Activated T-cell treated with anti-CD3 and anti-CD28 coated beads, Interleukin-2, amount 50 U/mL, for 24 hours (primary cell): ENCODE results near the gene FASTKD1.
A peak's percentile ranks its signal among the peaks of the same experiment; 100 is the strongest.
"Not testable (repeated sequence)": the region's sequence is repeated elsewhere in the genome, so short reads cannot be mapped to it uniquely, and the experiment has no call there.

Source experiments
- DNase-seq: peaks from one replicate; pipeline ENCODE4 v3.0.0-alpha.2; 2020
- H3K27ac Mint-ChIP-seq: 2 replicates; pipeline ENCODE4 v1.8.0; 2020; ENCODE audit warnings: mild to moderate bottlenecking, mixed read lengths
- H3K27me3 Mint-ChIP-seq: 2 replicates; pipeline ENCODE4 v1.8.0; 2020; ENCODE audit warnings: mixed read lengths
- H3K36me3 Mint-ChIP-seq: 2 replicates; pipeline ENCODE4 v1.8.0; 2020; ENCODE audit warnings: low read depth, mixed read lengths
- H3K4me1 Mint-ChIP-seq: 2 replicates; pipeline ENCODE4 v1.8.0; 2020; ENCODE audit warnings: low read depth, mixed read lengths
- H3K4me3 Mint-ChIP-seq: 2 replicates; pipeline ENCODE4 v1.8.0; 2020; ENCODE audit warnings: mild to moderate bottlenecking, moderate library complexity, mixed read lengths
- H3K9me3 Mint-ChIP-seq: 2 replicates; pipeline ENCODE4 v1.8.0; 2020; ENCODE audit warnings: mixed read lengths

Gene FASTKD1

GRCh38 chr2:169583518-169583917, 9.9 kb upstream of the FASTKD1 start:
- H3K9me3 Mint-ChIP-seq, result peaks cover 10% of the 10 kb centered on the region
- no peak for DNase-seq
- H3K36me3 Mint-ChIP-seq, result peaks cover 42% of the 10 kb centered on the region
- no peaks in the 10 kb centered on the region for H3K27me3 Mint-ChIP-seq
- peak overlapping the region; percentile 100 for H3K4me3 Mint-ChIP-seq
- H3K4me1 Mint-ChIP-seq, result peaks cover 28% of the 10 kb centered on the region
- H3K27ac Mint-ChIP-seq, result no peak overlapping the region

- peaks cover 39% of the 10 kb centered on the region for H3K36me3 Mint-ChIP-seq
- H3K9me3 Mint-ChIP-seq, result peaks cover 10% of the 10 kb centered on the region
- H3K4me3 Mint-ChIP-seq, DNase-seq, H3K27me3 Mint-ChIP-seq, H3K27ac Mint-ChIP-seq: not testable (repeated sequence)
- H3K4me1 Mint-ChIP-seq, result peaks cover 26% of the 10 kb centered on the region
Observed at GRCh38 chr2:169582552-169583266, 9.0 kb upstream of the FASTKD1 start.

- H3K9me3 Mint-ChIP-seq, result peaks cover 9% of the 10 kb centered on the region
Observed at GRCh38 chr2:169579044-169579443, 5.4 kb upstream of the FASTKD1 start.

GRCh38 chr2:169575264-169575663, 1.6 kb upstream of the FASTKD1 start:
- H3K27me3 Mint-ChIP-seq, H3K4me3 Mint-ChIP-seq, H3K9me3 Mint-ChIP-seq, DNase-seq, H3K27ac Mint-ChIP-seq: not testable (repeated sequence)
- H3K36me3 Mint-ChIP-seq, result peaks cover 22% of the 10 kb centered on the region
- H3K4me1 Mint-ChIP-seq, result peaks cover 22% of the 10 kb centered on the region

More at GRCh38 chr2:169579044-169579443, 5.4 kb upstream of the FASTKD1 start:
- Mint-ChIP-seq H3K36me3 (peaks cover 8% of the 10 kb centered on the region), H3K27ac (no peak overlapping the region), H3K4me3 (no peak overlapping the region), H3K27me3 (peaks cover 3% of the 10 kb centered on the region), H3K4me1 (peaks cover 6% of the 10 kb centered on the region)
- DNase-seq, result no peak

- not testable (repeated sequence) for H3K27me3 Mint-ChIP-seq, H3K27ac Mint-ChIP-seq, DNase-seq, H3K9me3 Mint-ChIP-seq, H3K4me3 Mint-ChIP-seq
- H3K36me3 Mint-ChIP-seq, result peaks cover 28% of the 10 kb centered on the region
- H3K4me1 Mint-ChIP-seq, result peaks cover 27% of the 10 kb centered on the region
Observed at GRCh38 chr2:169574539-169574938, 874 bp upstream of the FASTKD1 start.

- Mint-ChIP-seq H3K27ac (peak overlapping the region; percentile 97), H3K36me3 (peaks cover 33% of the 10 kb centered on the region), H3K4me1 (peaks cover 31% of the 10 kb centered on the region), H3K9me3 (no peaks in the 10 kb centered on the region), H3K4me3 (peak overlapping the region; percentile 99), H3K27me3 (peaks cover 3% of the 10 kb centered on the region)
- DNase-seq, result no peak
Observed at GRCh38 chr2:169573974-169574299, 272 bp upstream of the FASTKD1 start.

GRCh38 chr2:169572821-169573159, 875 bp downstream of the FASTKD1 start:
- peak overlapping the region; percentile 97 for H3K27ac Mint-ChIP-seq
- H3K9me3 Mint-ChIP-seq, result no peaks in the 10 kb centered on the region
- H3K4me3 Mint-ChIP-seq, result peak overlapping the region; percentile 99
- peaks cover 41% of the 10 kb centered on the region for H3K36me3 Mint-ChIP-seq
- peaks cover 31% of the 10 kb centered on the region for H3K4me1 Mint-ChIP-seq
- H3K27me3 Mint-ChIP-seq, result peaks cover 3% of the 10 kb centered on the region
- no peak for DNase-seq

GRCh38 chr2:169572189-169572588, 1.5 kb downstream of the FASTKD1 start:
- Mint-ChIP-seq H3K36me3 (peaks cover 45% of the 10 kb centered on the region), H3K4me3 (peak overlapping the region; percentile 36)

GRCh38 chr2:169571571-169571970, 2.1 kb downstream of the FASTKD1 start:
- H3K9me3 Mint-ChIP-seq, result no peaks in the 10 kb centered on the region
- DNase-seq, result no peak
- H3K4me1 Mint-ChIP-seq, result peaks cover 31% of the 10 kb centered on the region
- H3K27me3 Mint-ChIP-seq, result no peaks in the 10 kb centered on the region
- H3K4me3 Mint-ChIP-seq, result peak overlapping the region; percentile 36
- no peak overlapping the region for H3K27ac Mint-ChIP-seq
- H3K36me3 Mint-ChIP-seq, result peaks cover 48% of the 10 kb centered on the region

More at GRCh38 chr2:169572189-169572588, 1.5 kb downstream of the FASTKD1 start:
- no peak for DNase-seq
- no peaks in the 10 kb centered on the region for H3K27me3 Mint-ChIP-seq
- no peak overlapping the region for H3K27ac Mint-ChIP-seq
- H3K4me1 Mint-ChIP-seq, result peaks cover 31% of the 10 kb centered on the region
- H3K9me3 Mint-ChIP-seq, result no peaks in the 10 kb centered on the region

GRCh38 chr2:169570752-169571151, 2.9 kb downstream of the FASTKD1 start:
- not testable (repeated sequence) for H3K4me3 Mint-ChIP-seq, H3K27ac Mint-ChIP-seq, DNase-seq, H3K27me3 Mint-ChIP-seq, H3K9me3 Mint-ChIP-seq
- peaks cover 52% of the 10 kb centered on the region for H3K36me3 Mint-ChIP-seq
- peaks cover 31% of the 10 kb centered on the region for H3K4me1 Mint-ChIP-seq

GRCh38 chr2:169569948-169570347, 3.7 kb downstream of the FASTKD1 start:
- H3K9me3 Mint-ChIP-seq, result no peaks in the 10 kb centered on the region
- peaks cover 58% of the 10 kb centered on the region for H3K36me3 Mint-ChIP-seq
- peaks cover 31% of the 10 kb centered on the region for H3K4me1 Mint-ChIP-seq
- no peak overlapping the region for H3K27ac Mint-ChIP-seq
- DNase-seq, result no peak
- H3K27me3 Mint-ChIP-seq, result no peaks in the 10 kb centered on the region
- H3K4me3 Mint-ChIP-seq, result no peak overlapping the region

- H3K27ac Mint-ChIP-seq, result no peak overlapping the region
- H3K4me3 Mint-ChIP-seq, result no peak overlapping the region
- H3K4me1 Mint-ChIP-seq, result peaks cover 13% of the 10 kb centered on the region
- peaks cover 61% of the 10 kb centered on the region for H3K36me3 Mint-ChIP-seq
- no peaks in the 10 kb centered on the region for H3K9me3 Mint-ChIP-seq
- H3K27me3 Mint-ChIP-seq, result no peaks in the 10 kb centered on the region
- DNase-seq, result no peak
Observed at GRCh38 chr2:169565686-169566085, 8.0 kb downstream of the FASTKD1 start.

- Mint-ChIP-seq H3K9me3 (no peaks in the 10 kb centered on the region), H3K27ac (no peak overlapping the region), H3K36me3 (peaks cover 57% of the 10 kb centered on the region), H3K27me3 (no peaks in the 10 kb centered on the region), H3K4me1 (no peaks in the 10 kb centered on the region), H3K4me3 (no peak overlapping the region)
- DNase-seq, result no peak
Observed at GRCh38 chr2:169562519-169562918, 11.1 kb downstream of the FASTKD1 start.

- DNase-seq, H3K27ac Mint-ChIP-seq, H3K9me3 Mint-ChIP-seq, H3K27me3 Mint-ChIP-seq, H3K4me1 Mint-ChIP-seq, H3K4me3 Mint-ChIP-seq: not testable (repeated sequence)
- peaks cover 57% of the 10 kb centered on the region for H3K36me3 Mint-ChIP-seq
Observed at GRCh38 chr2:169562084-169562483, 11.6 kb downstream of the FASTKD1 start.

- Mint-ChIP-seq H3K4me1 (no peaks in the 10 kb centered on the region), H3K9me3 (no peaks in the 10 kb centered on the region), H3K4me3 (no peak overlapping the region), H3K36me3 (peaks cover 60% of the 10 kb centered on the region), H3K27me3 (no peaks in the 10 kb centered on the region), H3K27ac (no peak overlapping the region)
- DNase-seq, result no peak
Observed at GRCh38 chr2:169561364-169561763, 12.3 kb downstream of the FASTKD1 start.

- Mint-ChIP-seq H3K4me1 (peaks cover 11% of the 10 kb centered on the region), H3K9me3 (no peaks in the 10 kb centered on the region), H3K27ac (no peak overlapping the region), H3K36me3 (peaks cover 70% of the 10 kb centered on the region), H3K27me3 (no peaks in the 10 kb centered on the region), H3K4me3 (no peak overlapping the region)
- no peak for DNase-seq
Observed at GRCh38 chr2:169546756-169547155, 26.9 kb downstream of the FASTKD1 start.
